LNCaP clone FGC (cell line): ENCODE measurements around the gene CYP26B1.

ENCODE experiments used
- DNase-seq: peaks from one replicate; pipeline ENCODE4 v3.0.0-alpha.2; 2011; ENCODE audit warnings: low read depth
- H3K4me3 ChIP-seq: 2 replicates; pipeline ENCODE4 v1.5.1; 2011; ENCODE audit warnings: mild to moderate bottlenecking, low read depth, low read length, control low read depth
- TF ChIP-seq, protein P1 (sequence below): IDR thresholded peaks from 2 replicates; pipeline ENCODE4 v1.5.1; 2012; ENCODE audit warnings: mild to moderate bottlenecking; ENCODE audit not compliant: control insufficient read depth, insufficient read depth; ENCODE audit errors: extremely low read depth

The CYP26B1 gene

DNA sequence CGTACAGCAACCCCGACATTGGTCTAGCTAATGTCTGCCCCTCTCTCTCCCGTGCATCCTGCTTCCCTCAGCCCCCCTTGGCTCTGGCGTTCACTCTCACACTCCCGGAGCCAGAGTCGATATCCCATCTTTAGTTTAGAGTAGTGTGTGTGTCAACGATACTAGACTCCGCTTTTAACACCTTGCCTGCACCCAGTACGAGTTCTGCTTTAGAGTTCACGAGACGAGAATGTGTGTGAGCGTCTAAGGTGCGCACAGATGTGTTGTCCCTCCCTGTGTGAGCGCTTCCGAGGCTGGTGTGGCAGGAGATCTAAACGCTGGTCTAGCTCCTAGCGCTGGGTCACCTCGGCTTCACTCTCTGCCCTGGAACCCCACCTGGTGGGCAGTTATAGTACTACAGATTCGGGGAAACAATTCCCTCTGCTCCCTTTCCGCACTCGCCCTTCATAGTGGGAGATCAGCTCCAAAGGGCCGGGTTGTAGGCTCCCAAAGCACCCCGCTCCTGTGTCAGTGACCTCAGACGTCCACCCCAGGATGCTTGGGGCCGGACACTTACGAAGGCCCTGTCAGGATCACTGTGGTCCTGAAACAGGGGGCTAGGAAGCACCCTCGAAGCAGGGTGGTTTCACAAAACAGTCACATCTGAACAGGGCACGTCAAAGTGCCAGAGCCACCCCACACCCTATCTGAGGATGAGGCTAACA, 2.6 kb upstream of the CYP26B1 start:
- TF ChIP-seq, protein P1, sequence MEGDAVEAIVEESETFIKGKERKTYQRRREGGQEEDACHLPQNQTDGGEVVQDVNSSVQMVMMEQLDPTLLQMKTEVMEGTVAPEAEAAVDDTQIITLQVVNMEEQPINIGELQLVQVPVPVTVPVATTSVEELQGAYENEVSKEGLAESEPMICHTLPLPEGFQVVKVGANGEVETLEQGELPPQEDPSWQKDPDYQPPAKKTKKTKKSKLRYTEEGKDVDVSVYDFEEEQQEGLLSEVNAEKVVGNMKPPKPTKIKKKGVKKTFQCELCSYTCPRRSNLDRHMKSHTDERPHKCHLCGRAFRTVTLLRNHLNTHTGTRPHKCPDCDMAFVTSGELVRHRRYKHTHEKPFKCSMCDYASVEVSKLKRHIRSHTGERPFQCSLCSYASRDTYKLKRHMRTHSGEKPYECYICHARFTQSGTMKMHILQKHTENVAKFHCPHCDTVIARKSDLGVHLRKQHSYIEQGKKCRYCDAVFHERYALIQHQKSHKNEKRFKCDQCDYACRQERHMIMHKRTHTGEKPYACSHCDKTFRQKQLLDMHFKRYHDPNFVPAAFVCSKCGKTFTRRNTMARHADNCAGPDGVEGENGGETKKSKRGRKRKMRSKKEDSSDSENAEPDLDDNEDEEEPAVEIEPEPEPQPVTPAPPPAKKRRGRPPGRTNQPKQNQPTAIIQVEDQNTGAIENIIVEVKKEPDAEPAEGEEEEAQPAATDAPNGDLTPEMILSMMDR: peak; percentile 60
- H3K4me3 ChIP-seq: no peak overlapping the region
- peak; percentile 10 for DNase-seq

DNA sequence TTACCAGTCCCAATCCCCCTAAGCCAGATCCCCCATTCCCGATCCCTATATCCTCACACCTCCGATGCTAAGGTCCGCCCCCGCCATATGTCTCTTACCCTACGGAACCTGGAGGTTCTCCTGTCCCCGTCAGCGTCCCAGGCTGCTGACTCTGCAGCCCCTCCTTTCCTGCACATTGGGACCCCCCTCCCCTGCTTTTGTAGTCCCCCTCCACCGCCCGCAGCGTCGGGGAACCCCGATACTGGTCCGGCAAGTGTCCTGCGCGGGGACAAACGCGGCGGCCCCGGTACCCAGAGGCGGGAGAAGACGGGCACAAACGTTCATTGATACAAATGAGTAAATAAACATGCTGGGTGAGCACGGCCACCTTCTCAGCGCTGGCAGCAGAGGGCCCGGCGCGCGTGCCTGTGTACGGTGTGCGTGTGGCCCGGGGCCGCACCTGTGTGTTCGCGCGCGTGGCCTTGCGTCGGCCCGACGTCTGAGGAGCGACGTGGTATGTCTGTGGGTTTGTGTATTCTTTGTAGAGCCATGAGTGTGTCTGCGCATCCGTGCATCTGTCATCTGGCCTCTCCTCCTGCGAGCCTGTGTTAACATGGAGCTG, 2.0 kb upstream of the CYP26B1 start:
- no peak overlapping the region; the same call in 1 of the 2 replicates for H3K4me3 ChIP-seq
- TF ChIP-seq, protein P1: no peak
- DNase-seq: no peak

DNA sequence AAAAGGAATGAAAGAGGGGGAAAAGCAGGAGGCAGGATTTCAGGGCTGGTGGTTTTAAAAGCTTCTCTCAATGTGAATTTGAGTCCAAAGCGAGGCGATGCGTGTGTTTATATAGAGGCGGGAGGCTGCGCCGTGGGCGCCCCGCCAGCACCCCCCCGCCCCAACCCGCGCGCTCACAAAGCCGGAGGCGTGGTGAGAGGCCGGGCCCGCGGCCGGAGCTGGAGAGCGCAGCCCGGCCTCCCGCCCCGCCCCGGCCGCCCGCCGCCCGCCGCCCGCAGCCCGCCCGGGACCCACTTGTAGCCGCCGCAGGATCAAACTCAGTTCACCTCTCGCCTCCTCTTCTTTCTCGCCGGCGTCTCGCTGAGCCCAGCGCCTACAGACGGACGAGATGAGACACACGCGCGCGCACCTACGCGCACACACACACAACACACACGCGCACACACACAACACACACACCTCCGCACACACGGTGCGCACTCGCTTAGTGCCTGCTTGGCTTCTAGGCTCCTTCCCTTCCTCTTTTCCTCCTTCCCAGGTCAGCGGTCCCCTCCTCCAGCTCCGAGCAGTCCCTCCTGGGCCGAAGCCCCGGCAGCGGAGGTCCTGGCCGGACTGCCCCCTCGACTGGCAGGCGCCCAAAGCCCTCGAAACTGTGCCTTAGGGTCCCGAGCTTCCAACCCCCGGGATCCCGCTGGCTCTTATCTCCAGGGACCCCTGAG, 1.3 kb upstream of the CYP26B1 start:
- TF ChIP-seq, protein P1: no peak
- DNase-seq: no peak
- peak overlapping the region; percentile 35 for H3K4me3 ChIP-seq

DNA sequence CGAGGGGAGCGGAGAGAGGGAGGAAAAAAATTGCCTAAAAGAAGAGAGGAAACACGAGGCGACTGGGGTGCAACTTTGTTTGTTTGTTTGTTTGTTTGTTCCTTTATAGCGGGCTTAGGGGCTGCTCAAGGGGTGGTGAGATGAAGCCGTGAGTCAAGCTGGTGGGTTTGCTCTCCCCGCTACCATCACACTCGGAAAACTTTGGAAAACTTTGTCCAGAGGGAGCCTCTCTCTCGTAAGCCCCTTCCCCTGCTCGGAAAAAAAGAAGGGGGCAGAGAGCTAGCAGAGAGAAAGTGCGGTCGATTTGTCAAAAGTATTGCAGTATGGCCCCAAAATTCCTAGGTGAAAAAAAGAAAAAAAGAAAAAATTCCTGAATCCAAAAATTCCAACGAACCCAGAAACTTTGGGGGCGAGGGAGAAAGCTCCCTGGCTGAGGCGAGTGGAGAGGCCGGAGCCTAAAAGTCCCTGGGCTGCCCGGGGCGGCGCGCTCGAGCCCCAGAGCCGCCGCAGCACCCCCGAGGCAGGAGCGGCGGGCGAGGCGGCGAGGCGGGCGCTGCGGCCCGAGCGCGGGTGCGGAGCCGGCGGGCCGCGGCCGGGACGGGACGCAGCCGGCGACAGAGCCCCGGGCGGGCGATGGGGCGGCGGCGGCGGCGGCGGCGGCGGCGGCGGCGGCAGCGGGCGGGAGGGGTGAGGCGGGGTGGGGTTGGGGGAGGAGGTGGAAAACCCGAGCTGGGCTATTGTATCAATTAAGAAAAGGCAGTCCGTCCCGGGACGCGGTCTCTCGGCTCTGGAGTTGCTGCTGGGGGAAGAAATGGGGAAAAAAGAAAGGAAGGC, 558 bp upstream of the CYP26B1 start:
- TF ChIP-seq, protein P1: no peak
- peak overlapping the region; percentile 35 for H3K4me3 ChIP-seq
- no peak for DNase-seq

DNA sequence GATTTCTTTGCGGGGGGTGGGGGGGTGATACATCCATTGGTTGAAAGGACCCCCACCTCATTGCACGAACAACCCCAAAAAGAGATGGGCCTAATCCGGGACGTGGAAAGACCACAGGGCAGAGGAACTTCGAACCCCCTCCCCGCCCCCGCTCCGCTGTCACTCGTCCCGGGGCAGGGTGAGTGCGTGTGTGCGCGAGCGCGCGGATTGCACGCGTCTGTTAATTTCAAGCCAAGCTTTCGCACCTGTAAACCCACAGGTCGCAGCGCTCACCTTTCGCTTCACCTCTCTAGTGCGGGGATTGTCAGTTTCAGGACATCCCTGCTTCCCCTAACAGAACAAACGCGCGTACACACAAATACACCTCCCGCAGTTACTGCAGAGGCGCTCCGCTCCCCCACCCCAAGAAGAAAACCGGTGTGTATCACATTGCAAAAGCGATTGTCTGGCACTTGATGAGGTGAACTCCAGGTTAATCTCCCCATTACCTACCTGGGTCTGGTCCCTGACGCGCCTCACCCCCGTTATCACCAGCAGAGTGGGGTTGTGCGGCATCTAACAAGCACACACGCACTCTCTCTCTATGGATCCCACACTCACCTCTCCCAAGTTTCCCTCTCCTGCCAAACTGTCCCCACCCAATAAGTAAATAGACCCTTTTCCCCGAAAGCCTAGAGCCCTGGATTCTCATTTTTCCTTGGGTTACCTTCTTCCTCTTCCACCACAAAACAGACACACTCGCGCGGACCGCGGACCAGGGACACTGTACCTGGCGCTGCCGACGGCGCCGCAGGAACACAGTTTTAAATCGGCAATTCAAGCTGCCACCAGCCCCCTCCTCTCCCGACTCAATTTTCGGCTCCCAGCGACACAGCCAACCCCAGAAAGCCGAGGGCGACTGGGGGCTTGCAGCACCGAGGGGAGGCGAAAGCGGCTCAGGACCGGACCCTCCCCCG, 1.0 kb downstream of the CYP26B1 start:
- DNase-seq: no peak
- no peak overlapping the region for H3K4me3 ChIP-seq
- TF ChIP-seq, protein P1: no peak
